CD4-positive, alpha-beta memory T cell (primary cell): ENCODE results near the gene EBF4. TPM values are rescaled to one million over a fixed set of nuclear protein-coding genes. Genes with fewer than 3 reads are reported as not detected.
A peak's percentile ranks its signal among the peaks of the same experiment; 100 is the strongest.

Experiments
- CTCF ChIA-PET: fragments of 350-600 bp; sonication (Branson Sonifier 250); formaldehyde crosslinking; loops from one replicate; lab custom pipeline; 2021; ENCODE audit warnings: inconsistent platforms; ENCODE audit not compliant: partially characterized antibody; lab: Charles Lee
- POLR2A ChIA-PET: fragments of 350-600 bp; sonication (Branson Sonifier 250); formaldehyde crosslinking; loops from one replicate; lab custom pipeline; 2021; ENCODE audit not compliant: partially characterized antibody; lab: Charles Lee
- DNase-seq, 5 donors: peaks; one replicate each; pipeline versions ENCODE4 v3.0.0 to v3.0.0-alpha.2; 2020 to 2022; ENCODE audit warnings: mixed read lengths in 1 of 5
- H3K27ac ChIP-seq: one replicate; pipeline ENCODE4 v1.7.0; 2013; ENCODE audit warnings: low read depth, low read length
- H3K27me3 ChIP-seq: 2 replicates; pipeline ENCODE4 v1.7.0; 2013; ENCODE audit warnings: mild to moderate bottlenecking, low read length, moderate library complexity; ENCODE audit not compliant: insufficient read depth
- H3K36me3 ChIP-seq: 2 replicates; pipeline ENCODE4 v1.7.0; 2013; ENCODE audit warnings: mild to moderate bottlenecking, low read length, moderate library complexity; ENCODE audit not compliant: insufficient read depth
- H3K4me1 ChIP-seq: 2 replicates; pipeline ENCODE4 v1.7.0; 2013; ENCODE audit warnings: mild to moderate bottlenecking, low read length, moderate library complexity; ENCODE audit not compliant: insufficient read depth
- H3K4me3 ChIP-seq, 2 donors: one replicate each; pipeline ENCODE4 v1.7.0; 2013; ENCODE audit warnings: low read length in 2 of 2, mild to moderate bottlenecking in 1 of 2
- H3K9me3 ChIP-seq, 2 donors: one replicate each; pipeline ENCODE4 v1.7.0; 2013; ENCODE audit warnings: low read length in 2 of 2, control low read depth in 1 of 2; ENCODE audit not compliant: control insufficient read depth in 1 of 2
- H3K27ac Mint-ChIP-seq, 7 donors: one replicate each; pipeline ENCODE4 v1.8.0; 2020 to 2021; ENCODE audit warnings: mixed read lengths in 7 of 7, mild to moderate bottlenecking in 6 of 7, inconsistent platforms in 3 of 7, moderate library complexity in 3 of 7
- H3K27me3 Mint-ChIP-seq, 2 donors: one replicate each; pipeline ENCODE4 v1.8.0; 2020 to 2021; ENCODE audit warnings: mixed read lengths in 2 of 2
- H3K36me3 Mint-ChIP-seq, 2 donors: one replicate each; pipeline ENCODE4 v1.8.0; 2020 to 2021; ENCODE audit warnings: mixed read lengths in 2 of 2, inconsistent platforms in 1 of 2, mild to moderate bottlenecking in 1 of 2
- H3K4me1 Mint-ChIP-seq, 4 donors: one replicate each; pipeline ENCODE4 v1.8.0; 2020 to 2021; ENCODE audit warnings: mixed read lengths in 4 of 4, mild to moderate bottlenecking in 1 of 4
- H3K4me3 Mint-ChIP-seq, 8 donors: one replicate each; pipeline ENCODE4 v1.8.0; 2020 to 2021; ENCODE audit warnings: mixed read lengths in 8 of 8, mild to moderate bottlenecking in 7 of 8, moderate library complexity in 6 of 8, inconsistent platforms in 3 of 8
- H3K9me3 Mint-ChIP-seq, 8 donors: one replicate each; pipeline ENCODE4 v1.8.0; 2020 to 2021; ENCODE audit warnings: mixed read lengths in 8 of 8, mild to moderate bottlenecking in 5 of 8, inconsistent platforms in 3 of 8, moderate library complexity in 1 of 8
- intact Hi-C: fragments of 100-400 bp; cut with micrococcal nuclease; formaldehyde crosslinking; loops from one replicate; pipeline ENCODE4 v1.15.1; 2023
- polyA plus RNA-seq, 2 donors: library from polyadenylated mRNA; unstranded; fragments of 300-500 nt; fragmentation: Illumina TruSeq; gene quantifications; one replicate each; pipeline ENCODE4 v1.2.3, GENCODE V29; 2021
- total RNA-seq, 2 experiments: library from RNA; stranded (reverse); gene quantifications; one replicate each; pipeline ENCODE4 v1.2.3, GENCODE V29; 2021

EBF4 gene
- total and polyA plus RNA-seq, 4 experiments from 2014 or later = 0.65 to 3.1 (median 2.8) TPM; not detected in 1

GRCh38 chr20:2750491-2751251 is 58.1 kb downstream of the EBF4 start:
- peak in 1 of 5 donors; percentile 8 for DNase-seq
- intact Hi-C loops = loop anchor here (1.0 to 5.0 kb wide), 4 partner anchors 9 to 280 kb away; partner anchors contain the start of genes PCED1A, PTPRA, SNRPB and VPS16
- H3K27me3 ChIP-seq = peaks cover 5% of the 10 kb centered on the region
- H3K4me1 Mint-ChIP-seq = peaks cover 17 to 48% (median 25%) of the 10 kb centered on the region in 4 donors
- peak overlapping the region; percentile 11 to 95 (median 58) for H3K27ac Mint-ChIP-seq
- H3K9me3 Mint-ChIP-seq = no peaks in the 10 kb centered on the region
- H3K4me1 ChIP-seq = peaks cover 27% of the 10 kb centered on the region
- ChIA-PET CTCF (interaction anchor here (2.4 to 5.5 kb wide), 4 partner anchors 10 to 37 kb away, joined by 8 to 47 read pairs (median 28); no protein-coding TSS in a partner anchor), POLR2A (interaction anchor here (0.6 to 3.6 kb wide), 6 partner anchors 8 to 1288 kb away, joined by 3 to 28 read pairs (median 6); partner anchors contain the start of gene IDH3B)
- no peaks in the 10 kb centered on the region for H3K36me3 ChIP-seq
- H3K9me3 ChIP-seq = no peaks in the 10 kb centered on the region
- H3K27ac ChIP-seq = no peak overlapping the region
- peak overlapping the region; percentile 82 to 90 (median 85) for H3K4me3 Mint-ChIP-seq
- H3K4me3 ChIP-seq = peak overlapping the region in 1 of 2 donors; percentile 33
- peaks cover 0 to 3% of the 10 kb centered on the region in 2 donors for H3K27me3 Mint-ChIP-seq
- H3K36me3 Mint-ChIP-seq = no peaks in the 10 kb centered on the region

GRCh38 chr20:2751347-2751877 is 58.8 kb downstream of the EBF4 start:
- ChIA-PET CTCF (interaction anchor here (2.1 to 5.5 kb wide), 4 partner anchors 11 to 63 kb away, joined by 16 to 47 read pairs (median 33); no protein-coding TSS in a partner anchor), POLR2A (interaction anchor here (1.0 to 3.6 kb wide), 7 partner anchors 9 to 100 kb away, joined by 5 to 28 read pairs (median 7); partner anchors contain the start of genes IDH3B, PCED1A and VPS16)
- Histone ChIP-seq H3K27me3 (peaks cover 5% of the 10 kb centered on the region), H3K4me3 (peak overlapping the region in 1 of 2 donors; percentile 33), H3K4me1 (peaks cover 27% of the 10 kb centered on the region), H3K36me3 (no peaks in the 10 kb centered on the region), H3K27ac (no peak overlapping the region), H3K9me3 (no peaks in the 10 kb centered on the region)
- H3K36me3 Mint-ChIP-seq = no peaks in the 10 kb centered on the region
- peak overlapping the region; percentile 82 to 90 (median 85) for H3K4me3 Mint-ChIP-seq
- peaks cover 15 to 43% (median 27%) of the 10 kb centered on the region in 4 donors for H3K4me1 Mint-ChIP-seq
- peaks cover 0 to 4% of the 10 kb centered on the region in 2 donors for H3K27me3 Mint-ChIP-seq
- DNase-seq = no peak
- H3K27ac Mint-ChIP-seq = peak overlapping the region in 1 of 7 donors; percentile 76
- no peaks in the 10 kb centered on the region for H3K9me3 Mint-ChIP-seq
- intact Hi-C loops = loop anchor here (2.0 to 5.0 kb wide), 3 partner anchors 91 to 281 kb away; partner anchors contain the start of genes PCED1A, PTPRA, SNRPB and VPS16

GRCh38 chr20:2751878-2752566 is 59.4 kb downstream of the EBF4 start:
- Mint-ChIP-seq H3K27ac (no peak overlapping the region), H3K4me3 (no peak overlapping the region), H3K9me3 (no peaks in the 10 kb centered on the region), H3K27me3 (peaks cover 2 to 9% of the 10 kb centered on the region in 2 donors), H3K4me1 (peaks cover 16 to 43% (median 28%) of the 10 kb centered on the region in 4 donors), H3K36me3 (no peaks in the 10 kb centered on the region)
- Histone ChIP-seq H3K27me3 (peaks cover 5% of the 10 kb centered on the region), H3K9me3 (no peaks in the 10 kb centered on the region), H3K4me3 (peak overlapping the region; percentile 28 to 33), H3K27ac (peak overlapping the region; percentile 19), H3K36me3 (no peaks in the 10 kb centered on the region), H3K4me1 (peaks cover 27% of the 10 kb centered on the region)
- CTCF ChIA-PET = interaction anchor here (1.0 to 5.5 kb wide), 9 partner anchors 8 to 228 kb away, joined by 3 to 47 read pairs (median 16); no protein-coding TSS in a partner anchor
- intact Hi-C loops = loop anchor here (1.0 to 5.0 kb wide), 5 partner anchors 39 to 281 kb away; partner anchors contain the start of genes PCED1A, PTPRA, SNRPB and VPS16
- POLR2A ChIA-PET = interaction anchor here (0.9 to 3.6 kb wide), 9 partner anchors 10 to 120 kb away, joined by 3 to 28 read pairs (median 7); partner anchors contain the start of genes IDH3B, PCED1A and VPS16
- peak in 4 of 5 donors; percentile 56 to 64 (median 60) for DNase-seq

- peak overlapping the region; percentile 81 to 89 (median 86) for H3K4me3 Mint-ChIP-seq
- Histone ChIP-seq H3K27me3 (peaks cover 5% of the 10 kb centered on the region), H3K9me3 (no peaks in the 10 kb centered on the region), H3K4me1 (peaks cover 27% of the 10 kb centered on the region), H3K36me3 (no peaks in the 10 kb centered on the region), H3K27ac (no peak overlapping the region), H3K4me3 (peak overlapping the region; percentile 28 to 33)
- CTCF ChIA-PET = interaction anchor here (0.6 to 5.5 kb wide), 20 partner anchors 9 to 228 kb away, joined by 3 to 47 read pairs (median 4); partner anchors contain the start of genes PCED1A and VPS16
- intact Hi-C loops = loop anchor here (1.0 to 5.0 kb wide), 4 partner anchors 40 to 119 kb away; partner anchors contain the start of genes PCED1A, PTPRA and VPS16
- peak in 4 of 5 donors; percentile 48 to 55 (median 52) for DNase-seq
- H3K4me1 Mint-ChIP-seq = peaks cover 16 to 40% (median 28%) of the 10 kb centered on the region in 4 donors
- peak overlapping the region; percentile 57 to 90 (median 74) for H3K27ac Mint-ChIP-seq
- no peaks in the 10 kb centered on the region for H3K9me3 Mint-ChIP-seq
- no peaks in the 10 kb centered on the region for H3K36me3 Mint-ChIP-seq
- POLR2A ChIA-PET = interaction anchor here (0.9 to 3.6 kb wide), 9 partner anchors 10 to 120 kb away, joined by 3 to 28 read pairs (median 7); partner anchors contain the start of genes IDH3B, PCED1A and VPS16
- H3K27me3 Mint-ChIP-seq = peaks cover 2 to 9% of the 10 kb centered on the region in 2 donors
Observed at GRCh38 chr20:2752567-2753460, 60.2 kb downstream of the EBF4 start.

- no peaks in the 10 kb centered on the region for H3K36me3 ChIP-seq
- ChIA-PET POLR2A (interaction anchor here (2.4 to 3.6 kb wide), 2 partner anchors 11 to 24 kb away, joined by 25 to 28 read pairs; no protein-coding TSS in a partner anchor), CTCF (interaction anchor here (0.6 to 5.5 kb wide), 18 partner anchors 9 to 229 kb away, joined by 3 to 47 read pairs (median 4); partner anchors contain the start of genes PCED1A and VPS16)
- Mint-ChIP-seq H3K4me1 (peaks cover 16 to 39% (median 27%) of the 10 kb centered on the region in 4 donors), H3K4me3 (peak overlapping the region; percentile 74 to 89 (median 82)), H3K27ac (peak overlapping the region in 3 of 7 donors; percentile 9 to 74 (median 70)), H3K27me3 (peaks cover 2 to 14% of the 10 kb centered on the region in 2 donors), H3K36me3 (no peaks in the 10 kb centered on the region), H3K9me3 (no peaks in the 10 kb centered on the region)
- H3K27ac ChIP-seq = no peak overlapping the region
- H3K4me3 ChIP-seq = no peak overlapping the region
- intact Hi-C loops = loop anchor here (5.0 kb wide), 2 partner anchors 89 to 119 kb away; partner anchors contain the start of genes PCED1A, PTPRA and VPS16
- H3K27me3 ChIP-seq = peaks cover 5% of the 10 kb centered on the region
- peaks cover 27% of the 10 kb centered on the region for H3K4me1 ChIP-seq
- no peak for DNase-seq
- H3K9me3 ChIP-seq = no peaks in the 10 kb centered on the region
Observed at GRCh38 chr20:2753461-2754040, 61.0 kb downstream of the EBF4 start.
